HK-2 (cell line): Measurements from ENCODE around the gene PRXL2B.

Source experiments
- DNase-seq: peaks from one replicate; pipeline ENCODE4 v3.0.0-alpha.2; 2018; ENCODE audit not compliant: unreplicated experiment

Gene PRXL2B

GRCh38 chr1:2635361-2636010 lies 48.9 kb downstream of the PRXL2B start:
- no peak for DNase-seq

DNA sequence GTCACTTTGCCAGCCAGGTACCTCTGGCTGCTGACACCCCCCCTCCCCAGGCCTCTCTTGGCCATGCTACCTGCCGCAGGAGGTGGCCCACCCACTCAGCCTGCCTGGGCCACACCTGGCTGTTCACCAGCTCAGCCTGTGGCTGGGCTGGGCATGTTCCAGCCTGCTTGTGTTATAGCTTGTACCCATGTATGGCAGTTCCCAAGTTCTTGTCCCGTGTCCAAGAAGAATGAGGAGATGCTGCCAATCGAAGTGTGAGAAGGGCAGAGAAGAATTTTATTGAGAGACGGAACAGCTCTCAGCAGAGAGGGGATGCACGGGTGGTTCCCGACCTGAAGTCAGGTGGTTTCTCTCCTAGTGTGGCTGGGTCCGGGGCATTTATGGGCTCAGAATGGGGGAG lies 50.2 kb downstream of the PRXL2B start:
- no peak for DNase-seq

- no peak for DNase-seq
Measured at GRCh38 chr1:2637442-2638145, 51.0 kb downstream of the PRXL2B start.

GRCh38 chr1:2638466-2639115 lies 52.0 kb downstream of the PRXL2B start:
- no peak for DNase-seq

DNA sequence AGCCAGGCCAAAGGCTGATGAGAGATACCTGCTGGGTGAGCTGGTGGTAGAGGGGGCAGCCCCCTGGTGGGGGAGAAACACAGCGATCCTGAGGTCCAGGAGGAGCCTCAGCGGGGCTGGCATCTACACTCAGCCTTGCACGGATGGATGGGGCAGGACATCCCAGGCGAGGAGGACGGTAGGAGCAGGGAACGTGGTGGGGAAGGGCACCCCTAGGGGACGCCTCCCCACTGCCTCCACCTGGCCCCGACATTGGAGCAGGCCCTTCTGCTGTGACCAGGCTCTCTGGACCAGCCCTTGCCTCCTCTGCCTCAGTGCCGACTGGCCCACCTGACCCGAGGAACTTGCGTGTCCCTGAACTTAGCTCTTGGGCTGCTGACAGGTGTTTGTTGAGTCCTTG lies 52.6 kb downstream of the PRXL2B start:
- no peak for DNase-seq

DNA sequence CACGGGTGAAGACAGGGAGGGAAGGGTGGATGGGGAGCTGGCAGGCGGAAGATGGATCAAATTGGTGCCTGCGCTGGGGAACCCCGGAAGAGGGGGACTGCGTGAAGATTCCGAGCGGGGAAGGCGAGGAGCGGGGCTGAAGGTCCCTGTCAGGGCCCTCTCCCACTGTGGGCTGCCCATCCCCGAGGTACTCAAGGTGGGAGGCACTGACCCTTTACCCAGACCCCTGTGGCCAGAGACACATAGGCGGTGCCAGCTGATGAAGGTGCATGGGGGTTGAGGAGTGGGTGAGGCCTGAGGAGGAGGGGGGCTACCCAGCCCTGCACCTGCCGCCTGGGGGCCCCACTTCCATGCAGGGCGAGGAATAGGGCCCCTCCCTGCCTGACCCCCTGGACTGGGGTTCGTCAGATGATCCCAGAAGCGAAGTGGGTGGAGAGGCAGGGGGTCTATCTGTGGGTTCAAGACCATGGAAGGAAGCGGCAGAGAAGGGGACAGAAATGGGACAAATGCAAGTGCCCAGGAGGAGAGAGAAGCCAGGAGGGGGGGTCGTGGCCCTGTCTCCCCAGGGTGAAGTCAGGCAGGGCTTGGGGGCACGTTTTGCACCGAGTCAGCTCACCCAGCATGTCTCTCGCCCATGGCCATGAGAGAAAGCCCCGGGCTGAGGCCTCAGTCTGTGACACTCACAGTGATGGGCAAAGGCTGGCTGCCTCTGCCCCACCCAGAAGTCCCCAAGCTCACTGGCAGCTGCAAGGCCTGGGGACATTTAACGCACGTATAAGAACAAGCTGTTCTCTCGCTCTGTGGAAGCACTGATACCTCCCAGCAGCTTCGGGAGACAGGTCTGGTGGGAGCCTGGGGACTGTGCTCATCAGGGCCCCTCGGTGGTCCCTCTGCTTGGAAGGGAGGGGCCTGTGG lies 53.3 kb downstream of the PRXL2B start:
- no peak for DNase-seq

GRCh38 chr1:2640626-2641025 lies 54.0 kb downstream of the PRXL2B start:
- no peak for DNase-seq
